Activated CD4-positive, alpha-beta T cell treated with anti-CD3 and anti-CD28 coated beads, Interleukin-2, amount 50 U/mL, for 1 hour (primary cell): ENCODE measurements around the gene ABHD16B.

Experiments
- DNase-seq: peaks from one replicate; pipeline ENCODE4 v3.0.0-alpha.2; 2020

ABHD16B gene

DNA sequence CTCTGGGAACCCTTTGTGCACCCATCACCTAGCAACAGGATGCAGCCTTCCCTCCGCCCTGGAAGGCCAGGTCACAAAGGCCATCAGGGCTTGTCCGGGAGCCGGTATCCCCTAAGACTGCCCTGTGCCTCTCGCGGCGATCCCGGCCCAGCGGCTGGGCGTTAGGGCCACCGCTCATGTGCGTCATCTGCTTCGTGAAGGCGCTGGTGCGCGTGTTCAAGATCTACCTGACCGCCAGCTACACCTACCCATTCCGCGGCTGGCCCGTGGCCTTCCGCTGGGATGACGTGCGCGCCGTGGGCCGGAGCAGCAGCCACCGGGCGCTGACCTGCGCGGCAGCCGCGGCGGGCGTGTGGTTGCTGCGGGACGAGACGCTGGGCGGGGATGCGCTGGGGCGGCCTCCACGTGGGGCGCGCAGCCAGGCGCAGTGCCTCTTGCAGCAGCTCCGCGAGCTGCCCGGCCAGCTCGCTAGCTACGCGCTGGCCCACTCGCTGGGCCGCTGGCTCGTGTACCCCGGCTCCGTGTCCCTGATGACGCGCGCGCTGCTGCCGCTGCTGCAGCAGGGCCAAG lies at the start of gene ABHD16B:
TSS of gene ABHD16B (plus strand) at position 134 of the 570 bp plus-strand sequence. CDS start at position 177, 43 bp downstream.
- no peak for DNase-seq

DNA sequence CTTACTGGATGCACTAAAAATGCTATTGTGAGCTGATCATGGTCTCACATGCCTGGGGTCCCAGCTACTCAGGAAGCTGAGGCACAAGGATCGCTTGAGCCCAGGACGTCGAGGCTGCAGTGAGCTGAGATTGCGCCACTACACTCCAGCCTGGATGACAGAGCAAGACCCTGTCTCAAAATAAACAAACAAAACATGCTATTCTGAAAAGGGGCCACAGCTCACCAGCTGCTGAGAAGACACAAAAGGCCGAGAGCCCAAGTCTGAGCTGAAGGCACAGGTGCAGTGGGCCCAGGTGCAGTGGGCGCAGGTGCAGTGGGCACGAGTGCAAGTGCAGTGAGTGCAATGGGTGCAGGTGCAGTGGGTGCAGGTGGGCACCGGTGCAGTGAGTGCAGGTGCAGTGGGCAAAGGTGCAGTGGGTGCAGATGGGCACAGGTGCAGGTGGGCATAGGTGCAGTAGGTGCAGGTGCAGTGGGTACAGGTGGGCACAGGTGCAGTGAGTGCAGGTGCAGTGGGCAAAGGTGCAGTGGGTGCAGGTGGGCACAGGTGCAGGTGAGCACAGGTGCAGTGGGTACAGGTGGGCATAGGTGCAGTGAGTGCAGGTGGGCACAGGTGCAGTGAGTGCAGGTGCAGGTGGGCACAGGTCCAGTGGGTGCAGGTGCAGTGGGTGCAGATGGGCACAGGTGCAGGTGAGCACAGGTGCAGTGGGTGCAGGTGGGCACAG lies 46.2 kb upstream of the ABHD16B start:
- no peak for DNase-seq

DNA sequence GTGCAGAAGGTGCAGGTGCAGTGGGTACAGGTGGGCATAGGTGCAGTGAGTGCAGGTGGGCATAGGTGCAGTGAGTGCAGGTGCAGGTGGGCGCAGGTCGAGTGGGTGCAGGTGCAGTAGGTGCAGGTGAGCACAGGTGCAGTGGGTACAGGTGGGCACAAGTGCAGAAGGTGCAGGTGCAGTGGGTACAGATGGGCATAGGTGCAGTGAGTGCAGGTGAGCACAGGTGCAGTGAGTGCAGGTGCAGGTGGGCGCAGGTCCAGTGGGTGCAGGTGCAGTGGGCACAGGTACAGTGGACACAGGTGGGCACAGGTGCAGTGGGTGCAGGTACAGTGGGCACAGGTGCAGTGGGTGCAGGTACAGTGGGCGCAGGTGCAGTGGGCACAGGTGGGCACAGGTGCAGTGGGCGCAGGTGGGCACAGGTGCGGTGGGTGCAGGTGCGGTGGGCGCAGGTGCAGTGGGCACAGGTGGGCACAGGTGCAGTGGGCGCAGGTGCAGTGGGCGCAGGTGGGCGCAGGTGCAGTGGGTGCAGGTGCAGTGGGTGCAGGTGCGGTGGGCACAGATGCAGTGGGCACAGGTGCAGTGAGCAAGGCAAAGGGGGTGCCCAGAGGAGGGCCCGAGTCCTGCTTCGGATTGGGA lies 45.6 kb upstream of the ABHD16B start:
- no peak for DNase-seq

DNA sequence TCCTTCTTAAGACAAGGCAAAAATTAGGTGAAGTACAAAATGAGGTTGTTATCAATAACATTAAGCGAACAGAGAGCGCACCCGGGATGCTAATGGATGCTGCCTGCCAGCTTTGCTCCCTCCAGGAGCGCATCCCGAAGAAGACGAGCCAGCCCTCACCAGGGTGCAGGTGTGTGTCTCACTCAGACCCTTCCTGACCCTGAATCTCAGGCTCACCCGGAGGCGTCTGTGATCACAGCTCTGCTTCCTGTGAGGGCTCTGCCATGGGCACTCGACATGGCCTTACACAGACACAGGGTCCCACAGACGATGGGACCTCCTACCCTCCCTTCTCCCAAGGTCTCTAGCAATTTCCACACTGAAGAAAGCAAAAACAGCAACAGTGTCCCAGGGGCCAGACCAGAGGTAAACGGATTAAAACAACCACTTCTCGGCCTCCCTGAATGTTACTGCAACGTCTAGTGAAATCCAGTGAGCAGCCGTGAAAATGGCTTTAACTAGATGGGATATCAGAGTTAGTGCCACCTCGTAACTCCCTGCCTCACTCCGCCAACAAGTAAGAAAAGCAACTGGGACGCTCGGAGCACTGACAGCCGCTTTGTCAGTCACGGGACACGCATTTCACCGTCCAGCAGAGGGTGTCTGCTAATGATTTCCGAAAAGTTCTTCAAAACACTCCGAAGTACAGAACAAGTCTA lies 41.9 kb upstream of the ABHD16B start:
- DNase-seq, result no peak

DNA sequence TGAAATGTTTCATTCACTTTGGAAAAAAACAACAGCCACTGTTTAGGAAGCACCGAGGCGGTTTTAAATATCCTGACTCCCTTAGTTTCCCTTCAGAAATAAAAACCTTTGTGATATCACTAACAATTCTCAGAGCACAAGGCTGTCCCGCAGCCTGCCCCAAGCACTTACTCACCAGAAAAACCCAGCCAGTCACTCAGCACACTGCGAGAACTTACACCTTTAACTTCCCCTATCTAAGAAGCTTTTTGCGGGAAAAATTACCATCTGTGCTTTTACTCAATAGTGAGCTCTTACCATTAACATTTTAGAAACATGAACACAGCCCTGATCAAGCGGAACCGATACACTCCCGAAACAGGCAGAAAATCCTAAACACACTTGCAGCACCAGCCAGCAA lies 39.5 kb upstream of the ABHD16B start:
- DNase-seq, result no peak

DNA sequence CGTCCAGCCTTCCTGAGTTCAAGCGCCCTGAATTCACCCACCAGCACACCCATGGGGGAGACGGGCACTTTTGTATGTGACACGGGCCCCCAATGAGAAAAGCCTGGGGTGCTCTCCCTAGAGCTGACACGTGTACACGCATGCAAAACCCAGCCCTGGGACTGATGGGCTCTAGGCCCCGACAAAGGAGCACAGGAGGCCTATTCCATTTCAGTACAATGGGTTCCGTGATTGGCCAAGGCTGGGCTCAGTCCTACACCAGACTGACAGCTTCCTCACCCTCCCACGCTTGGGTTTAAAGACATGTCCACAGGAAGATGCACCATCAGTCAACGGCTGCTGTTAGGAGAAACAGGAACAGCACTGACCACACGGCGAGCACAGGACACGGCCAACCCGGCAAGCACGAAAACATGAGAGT lies 39.0 kb upstream of the ABHD16B start:
- no peak for DNase-seq

DNA sequence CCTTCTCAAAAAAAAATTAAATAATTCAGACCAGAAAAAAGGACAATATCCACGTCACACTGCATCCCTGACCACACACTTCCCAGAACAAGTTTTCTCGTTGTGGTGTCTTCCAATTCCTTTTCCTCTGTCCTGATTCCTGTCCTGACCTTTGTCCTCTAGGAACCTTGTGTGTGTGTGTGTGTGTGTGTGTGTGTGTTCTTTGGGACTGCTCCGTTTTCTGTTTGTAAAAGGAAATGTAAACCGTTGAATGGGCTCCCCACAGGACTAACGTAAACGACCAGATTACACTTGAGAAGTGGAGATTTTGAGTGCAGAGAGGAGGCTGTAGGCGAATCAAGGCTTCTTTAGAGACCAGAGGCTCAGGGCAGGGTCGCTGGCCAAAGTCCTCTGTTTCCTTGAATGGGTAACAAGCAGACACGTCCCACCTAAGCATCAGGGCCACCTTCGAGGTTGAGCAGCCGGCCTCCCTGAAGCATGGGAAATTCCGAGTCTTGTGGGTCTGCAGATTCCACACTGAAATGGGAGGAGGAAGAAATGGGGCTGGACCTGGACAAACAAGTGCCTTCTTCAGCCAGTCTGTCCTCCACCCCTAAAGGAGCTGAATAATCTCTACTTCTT lies 37.5 kb upstream of the ABHD16B start:
- no peak for DNase-seq

DNA sequence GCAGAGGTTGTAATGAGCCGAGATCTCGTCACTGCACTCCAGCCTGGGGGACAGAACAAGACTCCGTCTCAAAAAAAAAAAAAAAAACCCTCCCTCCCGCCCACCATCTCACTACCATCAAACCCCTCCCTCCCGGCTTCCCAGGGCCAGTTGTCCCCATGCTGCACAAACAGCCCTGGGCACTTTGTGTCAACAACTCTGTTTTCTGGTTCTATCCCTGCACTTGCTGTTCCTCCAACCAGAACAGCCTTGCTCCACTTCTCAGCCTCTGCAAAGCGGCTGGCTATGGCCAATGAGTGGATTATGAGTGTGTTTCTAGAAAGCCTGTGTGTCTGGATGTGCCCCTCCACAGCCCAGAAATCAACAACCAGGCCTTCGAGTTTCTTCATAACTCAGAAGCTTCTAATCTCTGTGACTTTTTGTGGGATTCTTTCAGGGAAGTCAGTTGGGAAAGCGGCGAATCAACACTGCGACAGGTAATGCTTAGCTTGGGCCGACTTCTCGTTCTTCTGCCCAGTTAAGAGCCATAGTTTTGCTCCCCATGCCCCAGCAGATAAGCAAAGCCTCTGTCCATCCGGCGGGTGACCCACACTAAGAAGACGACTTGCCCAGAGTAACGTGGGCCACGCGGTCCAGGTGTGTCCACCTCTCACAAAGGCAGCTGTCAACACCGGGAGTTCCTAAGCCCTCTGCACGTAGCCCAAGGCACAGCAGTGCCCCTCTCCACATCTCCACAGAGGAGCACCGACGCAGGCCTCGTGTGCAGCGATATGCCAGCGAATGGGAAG lies 35.8 kb upstream of the ABHD16B start:
- DNase-seq, result no peak

DNA sequence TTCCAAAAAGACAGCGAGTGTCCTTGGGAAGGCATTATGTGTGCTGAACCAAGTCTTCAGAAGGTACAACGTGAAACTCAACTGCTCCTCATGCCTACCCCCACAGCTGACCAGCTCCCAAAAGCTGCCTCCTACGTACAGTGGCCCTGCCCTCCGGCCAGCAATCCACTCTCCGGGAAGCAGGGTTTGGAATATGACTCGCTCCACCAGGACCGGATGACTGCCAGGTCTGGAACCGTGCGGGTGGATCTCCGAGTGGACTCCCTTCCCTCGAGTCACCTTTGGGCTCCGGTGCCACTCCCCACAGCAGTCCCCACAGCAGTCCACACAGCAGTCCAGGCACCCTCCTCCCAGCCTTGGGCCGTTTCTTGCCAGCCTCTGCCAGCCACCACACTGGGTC lies 34.5 kb upstream of the ABHD16B start:
- no peak for DNase-seq

DNA sequence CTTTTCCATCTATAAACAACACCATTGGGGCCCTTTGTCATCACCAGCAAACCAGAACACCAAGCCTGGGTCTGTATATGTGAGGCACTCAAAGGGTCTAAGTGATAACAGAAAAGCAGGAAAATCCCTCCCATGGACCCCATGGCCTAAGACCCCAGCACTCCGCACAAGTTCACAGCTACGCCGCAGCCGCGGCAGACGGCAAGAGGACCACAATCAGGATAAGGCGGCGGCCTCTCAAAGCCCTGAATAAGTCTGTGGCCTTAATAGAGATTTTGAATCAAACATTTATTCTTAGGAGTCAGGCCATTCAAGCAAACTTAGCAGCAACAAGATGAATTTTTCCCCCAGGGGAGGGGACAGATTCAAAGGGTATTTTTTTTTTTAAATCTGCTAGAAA lies 33.2 kb upstream of the ABHD16B start:
- DNase-seq, result no peak

DNA sequence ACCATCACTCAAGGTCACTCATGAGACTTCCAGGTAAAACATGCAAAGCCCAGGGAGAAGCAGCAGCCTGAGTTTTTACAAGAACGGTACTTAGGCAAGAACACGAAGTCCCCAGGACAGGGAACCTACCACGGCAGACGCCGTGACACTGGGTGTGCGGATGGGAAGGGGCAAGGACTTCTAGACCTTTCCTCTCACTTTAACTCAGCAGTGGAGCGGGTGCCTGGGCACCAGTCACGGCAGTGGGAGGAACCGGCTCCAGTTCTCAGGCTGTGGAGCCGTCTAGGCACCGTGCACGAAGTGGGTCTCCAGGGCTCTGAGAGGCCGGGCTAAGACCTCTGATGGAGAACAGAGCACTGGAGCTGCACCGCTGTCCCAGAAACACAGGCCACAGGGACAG lies 32.8 kb upstream of the ABHD16B start:
- DNase-seq, result no peak

DNA sequence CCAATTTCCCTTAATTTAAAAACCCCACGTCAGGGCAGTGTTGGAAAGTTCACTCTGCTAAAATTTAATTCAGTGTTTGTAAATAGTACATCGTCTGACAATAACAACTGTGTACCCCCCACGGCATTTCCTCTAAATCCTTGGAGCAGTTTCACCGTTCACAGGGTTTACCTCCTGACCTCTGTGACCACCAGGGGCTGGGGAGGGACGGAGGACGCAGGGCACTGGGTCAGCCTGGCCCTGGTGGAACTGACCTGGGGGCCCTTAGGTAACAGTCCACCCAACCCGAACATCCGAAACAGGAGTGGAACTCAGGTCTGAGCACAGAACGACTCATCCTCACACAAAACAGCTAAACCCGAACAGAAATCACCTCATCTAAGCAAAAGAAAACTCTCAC lies 32.3 kb upstream of the ABHD16B start:
- no peak for DNase-seq

DNA sequence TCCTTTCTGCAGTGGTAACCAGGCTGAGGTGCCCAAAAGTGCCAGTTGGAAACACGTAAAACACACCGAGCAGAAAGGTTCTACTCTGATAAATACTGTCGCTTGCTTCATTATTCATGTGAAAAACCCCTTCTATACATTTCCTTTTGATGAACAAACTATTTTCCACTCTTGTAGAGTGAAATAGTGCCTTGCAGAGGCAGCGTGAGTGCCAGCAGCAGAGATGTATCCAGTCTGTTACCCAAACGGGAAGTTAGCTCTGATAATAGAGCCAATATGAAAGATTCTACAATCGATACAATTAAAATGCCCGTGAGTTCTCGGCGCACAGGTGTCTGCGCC lies 31.7 kb upstream of the ABHD16B start:
- DNase-seq, result no peak

DNA sequence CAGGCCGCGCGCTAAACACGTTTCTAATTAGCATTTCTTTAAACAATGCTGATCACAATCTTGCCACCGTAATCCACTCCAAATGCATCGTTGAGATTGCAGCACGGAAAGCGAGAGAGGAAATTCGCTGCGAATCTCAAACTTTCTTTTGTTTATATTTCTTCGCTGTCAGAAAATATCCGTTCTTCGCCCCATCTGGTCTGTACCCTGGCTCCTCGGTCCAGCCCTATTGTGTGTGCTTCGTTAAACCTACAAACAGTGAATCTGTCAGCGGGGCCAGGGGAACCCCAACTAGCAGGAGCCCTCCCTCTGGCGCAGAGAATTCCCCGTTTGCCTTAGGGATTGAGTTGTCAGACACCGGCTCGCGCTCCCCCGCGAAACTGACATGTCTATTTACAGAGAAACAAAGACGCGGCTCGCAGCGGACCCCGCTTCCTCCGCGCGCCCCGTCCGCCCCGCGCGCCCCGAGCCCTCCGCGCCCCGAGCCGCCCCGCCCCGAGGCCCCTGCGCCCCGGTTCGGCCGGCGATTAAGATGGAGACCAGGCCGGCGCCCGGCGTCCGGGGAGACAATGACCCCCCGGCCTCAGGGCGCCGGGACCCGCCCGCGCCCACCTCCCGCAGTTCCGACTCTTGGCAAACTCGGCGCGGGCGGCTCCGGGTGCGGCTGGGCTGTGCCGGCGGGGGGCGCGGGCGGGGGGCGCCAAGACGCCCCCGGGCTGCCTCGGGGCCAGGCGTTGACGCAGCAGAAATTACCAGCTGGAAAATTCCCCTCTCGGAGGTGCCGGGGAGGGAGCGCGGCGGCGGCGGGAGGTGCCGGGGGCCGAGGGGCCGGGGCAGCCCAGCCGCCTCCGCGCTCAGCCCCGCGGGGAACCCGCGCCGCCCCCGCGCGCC lies 31.1 kb upstream of the ABHD16B start:
- DNase-seq, result no peak

DNA sequence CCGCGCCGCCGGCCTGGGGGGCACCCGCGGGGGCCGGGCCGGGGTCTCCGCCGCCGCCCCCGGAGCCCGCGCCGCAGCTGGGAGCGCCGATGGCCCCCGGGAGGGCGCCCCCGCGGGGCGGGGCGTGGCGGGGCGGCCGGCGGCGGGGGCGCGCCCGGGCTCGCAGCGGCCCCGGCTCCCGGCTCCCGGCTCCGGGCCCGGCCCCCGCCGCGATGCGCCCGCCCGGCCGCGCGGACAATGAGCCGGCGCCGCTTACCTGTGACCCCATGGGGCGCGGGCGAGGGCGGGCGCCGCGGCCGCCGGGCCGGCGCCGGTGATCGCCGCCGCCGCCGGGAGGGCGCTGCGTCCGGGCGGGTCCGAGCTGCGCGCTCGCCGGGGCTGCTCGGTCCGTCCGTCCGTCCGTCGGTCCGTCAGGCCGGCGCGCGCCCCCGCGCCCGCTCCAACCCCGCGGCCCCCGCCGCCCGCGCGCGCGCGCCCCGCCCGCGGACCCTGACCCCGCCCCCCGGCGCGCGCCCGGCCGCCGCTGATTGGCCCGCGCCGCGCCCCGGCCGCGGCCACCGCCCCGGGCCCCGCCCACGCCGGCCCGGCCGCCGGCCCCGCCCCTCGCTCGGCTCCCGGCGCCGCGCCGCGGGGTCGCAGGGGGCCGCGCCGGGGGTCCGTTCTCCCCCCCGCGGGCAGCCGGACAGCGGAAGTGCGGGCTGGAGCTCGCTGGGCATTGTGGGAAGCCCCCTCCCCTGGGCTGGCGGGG lies 30.3 kb upstream of the ABHD16B start, which contains the start of gene ZBTB46:
TSS of gene ZBTB46 (minus strand) at position 424 of the 748 bp plus-strand sequence. CDS start 40,507 bp downstream, outside the sequence.
- DNase-seq, result no peak

DNA sequence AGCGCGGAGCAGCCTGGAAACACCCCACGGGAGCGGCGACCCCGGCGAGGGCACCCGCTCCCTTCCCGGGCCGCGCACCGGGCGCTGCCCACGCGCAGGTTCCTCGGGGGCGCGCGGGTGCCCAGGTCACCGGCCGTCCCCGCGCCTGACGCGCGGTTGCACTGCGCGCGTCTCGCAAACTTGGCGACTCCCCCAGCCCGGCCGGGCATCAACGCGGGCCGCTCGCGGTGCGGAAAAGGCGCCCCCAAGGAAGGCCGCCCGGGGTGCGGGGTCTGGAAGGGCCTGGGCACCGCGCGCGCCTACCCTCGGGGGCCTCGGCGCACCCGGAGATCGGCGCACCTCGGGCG lies 29.7 kb upstream of the ABHD16B start:
- DNase-seq, result no peak

DNA sequence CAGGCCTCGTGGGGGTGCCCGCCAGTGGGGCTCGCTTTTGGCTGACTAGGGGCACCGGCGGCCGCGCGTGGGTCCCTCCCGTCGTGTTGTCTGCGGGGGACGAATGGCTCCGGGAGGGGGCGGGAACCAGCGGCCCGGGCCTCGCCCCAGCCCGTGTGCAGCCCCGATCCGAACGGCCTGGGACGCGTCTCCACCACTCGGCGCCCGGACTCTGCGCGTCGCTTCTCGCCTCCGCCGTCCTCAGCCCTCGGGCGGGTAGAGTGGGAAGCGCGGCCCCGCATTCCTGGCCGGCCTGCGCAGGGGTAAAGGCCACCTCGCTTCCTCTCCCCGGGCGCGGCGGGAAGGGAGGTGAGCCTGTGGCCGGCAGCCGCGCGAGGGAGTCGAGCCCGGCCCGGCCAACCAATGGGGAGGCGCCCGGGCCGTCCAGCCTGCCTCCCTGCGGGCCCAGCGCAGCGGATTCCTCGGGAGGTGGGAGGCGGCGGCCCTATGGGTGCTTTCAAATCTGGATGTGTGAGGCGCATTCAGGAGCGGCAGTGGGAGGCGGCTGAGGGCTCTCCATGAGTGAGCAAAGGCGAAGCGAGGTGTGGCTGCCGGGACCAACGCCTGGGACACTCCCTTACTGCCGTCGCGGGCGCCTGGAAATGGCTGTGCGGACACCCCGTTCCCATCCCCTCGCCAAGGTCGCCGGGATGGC lies 29.2 kb upstream of the ABHD16B start:
- no peak for DNase-seq

DNA sequence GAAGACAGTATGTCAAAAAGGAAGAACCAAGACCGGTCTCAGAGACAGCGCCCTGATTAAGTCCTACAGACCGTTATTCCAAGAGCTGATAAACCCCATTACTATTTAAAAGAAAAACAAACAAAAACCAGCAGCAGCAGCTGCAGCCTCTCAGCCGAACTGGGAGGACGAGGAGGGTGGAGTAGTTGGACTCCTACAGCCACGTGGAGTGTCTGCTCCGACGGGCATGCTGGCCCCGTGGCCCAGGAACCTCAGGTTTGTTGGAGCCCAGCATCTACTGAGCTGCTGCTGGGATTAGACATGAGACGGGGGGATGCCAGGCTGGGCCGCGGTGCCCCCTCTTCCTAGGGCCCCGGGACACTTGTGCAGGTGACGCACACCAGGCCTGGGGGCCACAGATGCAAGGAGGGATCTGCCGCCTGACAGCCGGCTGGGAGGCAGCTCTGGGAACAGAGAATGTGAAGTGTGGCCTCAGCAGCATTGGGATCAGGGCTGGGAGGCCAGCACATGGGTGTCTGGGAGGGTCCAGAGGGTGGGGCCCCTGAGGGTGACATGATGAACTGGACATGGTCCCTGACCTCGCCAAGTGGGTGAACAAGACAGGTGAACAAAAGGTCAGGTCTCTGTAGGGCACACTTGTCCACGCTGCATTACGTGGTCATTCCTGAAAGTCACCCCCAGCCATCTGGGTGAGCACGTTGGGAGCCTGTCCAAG lies 27.4 kb upstream of the ABHD16B start:
- no peak for DNase-seq

DNA sequence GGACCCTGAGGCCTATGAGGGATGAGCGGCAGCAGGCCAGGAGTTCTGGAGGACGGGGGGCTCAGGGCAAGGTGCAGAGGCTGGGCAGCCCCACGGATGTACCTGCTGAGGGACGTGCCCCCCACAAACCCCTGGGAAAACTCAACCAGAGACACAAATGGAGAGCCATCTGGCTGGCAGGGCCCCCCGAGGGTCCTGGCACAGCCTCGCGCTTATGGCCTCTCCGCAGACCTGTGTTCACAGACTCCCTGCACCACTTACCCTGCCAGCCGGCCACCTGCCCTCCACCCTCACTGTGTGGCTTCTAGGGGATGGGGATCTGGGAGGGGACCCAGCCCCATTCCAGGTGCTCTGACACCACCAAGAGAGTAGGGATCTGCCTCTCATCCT lies 26.8 kb upstream of the ABHD16B start:
- no peak for DNase-seq
